ENCODE results near the gene ATL1.
"Not testable (repeated sequence)": the region's sequence is repeated elsewhere in the genome, so short reads cannot be mapped to it uniquely, and the experiment has no call there.

ATL1 gene

GRCh38 chr14:50529288-50530179 is 30.4 kb upstream of the ATL1 start:
- no peaks in the 10 kb centered on the region for H3K27me3 ChIP-seq (ENCODE audit: control insufficient read depth, insufficient read depth, low read length)
- H3K4me1 ChIP-seq (ENCODE audit: control insufficient read depth, insufficient read depth, low read length), result peaks cover 15% of the 10 kb centered on the region
- no peaks in the 10 kb centered on the region for H3K36me3 ChIP-seq (ENCODE audit: control insufficient read depth, insufficient read depth, low read length)
- no peaks in the 10 kb centered on the region for H3K9me3 ChIP-seq (ENCODE audit: control insufficient read depth, low read length)
- no peak overlapping the region for H3K9ac ChIP-seq (ENCODE audit: low read length)
- no peak overlapping the region for H3K4me3 ChIP-seq (ENCODE audit: low read length)

- Histone ChIP-seq H3K4me3 (ENCODE audit: low read length) (peak overlapping the region; percentile 68), H3K9me3 (ENCODE audit: control insufficient read depth, low read length) (no peaks in the 10 kb centered on the region), H3K4me1 (ENCODE audit: control insufficient read depth, insufficient read depth, low read length) (peaks cover 15% of the 10 kb centered on the region), H3K36me3 (ENCODE audit: control insufficient read depth, insufficient read depth, low read length) (no peaks in the 10 kb centered on the region), H3K9ac (ENCODE audit: low read length) (no peak overlapping the region), H3K27me3 (ENCODE audit: control insufficient read depth, insufficient read depth, low read length) (no peaks in the 10 kb centered on the region)
Measured at GRCh38 chr14:50530358-50530757, 29.6 kb upstream of the ATL1 start.

DNA sequence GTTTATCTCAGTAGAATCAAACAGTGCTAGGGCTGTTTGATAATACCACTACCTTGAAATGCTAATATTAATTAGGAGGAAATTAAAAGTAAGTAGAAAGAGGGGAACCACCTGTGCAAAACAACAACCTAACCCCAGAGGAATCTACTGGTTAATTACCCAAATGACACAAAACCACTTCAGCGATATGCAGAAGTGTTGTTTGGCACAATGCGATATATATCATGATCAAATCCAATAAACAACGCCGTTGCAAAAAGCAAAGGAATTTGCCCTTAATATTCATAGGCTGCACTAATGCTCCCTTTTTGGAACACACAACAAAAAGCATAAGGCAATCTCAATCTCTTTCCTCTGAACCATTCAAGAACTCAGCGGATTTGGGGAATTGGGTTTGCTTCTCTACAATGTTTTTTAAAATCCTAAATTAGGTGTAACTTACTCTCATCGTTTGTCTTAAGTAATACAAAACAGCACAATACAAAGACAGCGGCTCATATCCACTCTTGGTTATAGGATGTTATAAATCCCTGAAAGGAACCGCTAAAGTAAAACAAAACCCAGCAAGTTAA is 29.1 kb upstream of the ATL1 start:
- Histone ChIP-seq H3K36me3 (ENCODE audit: control insufficient read depth, insufficient read depth, low read length) (no peaks in the 10 kb centered on the region), H3K4me3 (ENCODE audit: low read length) (peak overlapping the region; percentile 68), H3K4me1 (ENCODE audit: control insufficient read depth, insufficient read depth, low read length) (peaks cover 15% of the 10 kb centered on the region), H3K9me3 (ENCODE audit: control insufficient read depth, low read length) (no peaks in the 10 kb centered on the region), H3K9ac (ENCODE audit: low read length) (peak overlapping the region; percentile 85), H3K27me3 (ENCODE audit: control insufficient read depth, insufficient read depth, low read length) (no peaks in the 10 kb centered on the region)

- Histone ChIP-seq H3K9ac (ENCODE audit: low read length) (peak overlapping the region; percentile 85), H3K4me1 (ENCODE audit: control insufficient read depth, insufficient read depth, low read length) (peaks cover 15% of the 10 kb centered on the region), H3K27me3 (ENCODE audit: control insufficient read depth, insufficient read depth, low read length) (no peaks in the 10 kb centered on the region), H3K9me3 (ENCODE audit: control insufficient read depth, low read length) (no peaks in the 10 kb centered on the region), H3K36me3 (ENCODE audit: control insufficient read depth, insufficient read depth, low read length) (no peaks in the 10 kb centered on the region), H3K4me3 (ENCODE audit: low read length) (peak overlapping the region; percentile 68)
Measured at GRCh38 chr14:50531595-50532501, 28.1 kb upstream of the ATL1 start.

DNA sequence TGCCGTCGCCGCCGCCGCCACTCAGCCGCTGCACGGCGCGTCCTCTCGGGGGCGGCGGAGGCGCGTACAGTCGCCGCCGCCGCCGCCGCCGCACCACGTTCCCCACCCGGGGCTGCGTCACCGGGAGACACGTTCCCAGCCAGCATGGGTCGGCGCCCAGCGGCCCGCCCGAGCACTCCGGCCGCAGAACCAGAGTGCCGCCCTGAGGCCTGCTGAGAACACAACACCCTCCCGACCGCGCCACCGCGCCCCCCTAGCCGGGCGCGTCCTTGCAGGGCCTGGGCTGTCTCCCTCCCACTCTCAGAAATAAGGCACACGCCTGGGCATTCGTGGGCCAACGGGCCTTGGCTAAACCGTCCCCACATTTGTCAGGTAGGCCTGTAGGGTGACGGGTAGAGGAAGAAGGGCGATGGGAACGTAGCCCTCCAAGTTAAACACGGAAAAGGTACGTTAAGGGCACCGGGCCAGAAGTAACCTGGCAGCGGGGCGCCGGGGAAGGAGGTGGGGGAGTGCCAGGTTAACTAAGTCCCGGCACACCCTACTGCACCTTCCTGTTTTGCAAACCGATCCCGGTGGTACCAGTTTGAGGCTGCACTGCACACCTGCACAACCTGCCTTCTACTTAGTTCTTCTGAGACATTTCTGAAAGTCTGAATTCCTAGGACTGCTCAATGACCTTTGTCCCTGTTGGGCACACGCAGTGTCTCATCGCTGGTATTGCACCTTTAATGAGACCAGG is 27.3 kb upstream of the ATL1 start, which contains the start of gene MAP4K5:
TSS of gene MAP4K5 (minus strand) at position 68 of the 739 bp plus-strand sequence. CDS start 520 bp downstream, outside the sequence.
- Histone ChIP-seq H3K36me3 (ENCODE audit: control insufficient read depth, insufficient read depth, low read length) (no peaks in the 10 kb centered on the region), H3K27me3 (ENCODE audit: control insufficient read depth, insufficient read depth, low read length) (no peaks in the 10 kb centered on the region), H3K4me1 (ENCODE audit: control insufficient read depth, insufficient read depth, low read length) (peaks cover 15% of the 10 kb centered on the region), H3K9ac (ENCODE audit: low read length) (peak within 1 kb of the TSS; percentile 85), H3K9me3 (ENCODE audit: control insufficient read depth, low read length) (no peaks in the 10 kb centered on the region), H3K4me3 (ENCODE audit: low read length) (peak within 1 kb of the TSS; percentile 68)

DNA sequence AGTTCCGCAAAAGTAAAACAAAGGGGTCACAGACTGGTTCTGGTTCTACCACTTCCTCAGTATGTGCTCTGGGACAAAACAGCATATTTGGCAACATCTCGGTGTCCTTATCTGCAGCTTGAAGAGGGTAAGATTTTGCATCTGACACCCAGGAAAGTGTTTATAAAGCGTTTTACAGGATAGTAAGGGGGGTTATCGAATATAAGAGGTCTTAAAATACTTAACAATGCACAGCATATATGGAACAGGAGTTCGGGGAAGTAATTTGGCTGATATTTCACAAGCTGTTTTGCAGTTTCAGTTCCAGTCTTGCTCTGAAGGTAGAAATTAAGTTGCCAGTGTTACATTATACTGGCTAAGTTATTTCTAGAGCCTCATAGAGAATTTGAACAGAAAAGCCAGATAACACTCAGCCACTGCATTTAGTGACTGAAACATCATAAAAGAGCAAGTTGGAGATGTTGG is 26.7 kb upstream of the ATL1 start:
- Histone ChIP-seq H3K4me3 (ENCODE audit: low read length) (peak overlapping the region; percentile 68), H3K27me3 (ENCODE audit: control insufficient read depth, insufficient read depth, low read length) (no peaks in the 10 kb centered on the region), H3K36me3 (ENCODE audit: control insufficient read depth, insufficient read depth, low read length) (no peaks in the 10 kb centered on the region), H3K9me3 (ENCODE audit: control insufficient read depth, low read length) (no peaks in the 10 kb centered on the region), H3K4me1 (ENCODE audit: control insufficient read depth, insufficient read depth, low read length) (peaks cover 15% of the 10 kb centered on the region), H3K9ac (ENCODE audit: low read length) (peak overlapping the region; percentile 85)

DNA sequence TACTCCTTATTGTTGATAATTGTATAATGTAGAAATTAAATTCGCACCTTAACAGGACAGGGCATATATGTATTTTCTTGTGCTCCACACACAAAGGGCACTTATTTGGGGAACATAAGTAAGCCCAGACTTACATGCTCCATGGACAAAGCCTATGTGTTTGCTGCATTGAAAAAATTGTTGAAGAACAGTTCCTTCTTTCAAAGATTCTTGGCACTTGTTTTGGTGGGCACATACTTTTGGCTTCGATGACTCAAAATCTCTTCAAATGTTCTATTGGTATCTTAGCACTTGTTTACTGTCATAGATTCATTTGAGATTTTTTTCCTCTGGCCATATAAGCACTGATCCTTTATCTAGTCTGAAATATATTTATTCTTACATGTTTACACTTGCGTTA is 26.1 kb upstream of the ATL1 start:
- Histone ChIP-seq H3K4me1 (ENCODE audit: control insufficient read depth, insufficient read depth, low read length) (peaks cover 15% of the 10 kb centered on the region), H3K27me3 (ENCODE audit: control insufficient read depth, insufficient read depth, low read length) (no peaks in the 10 kb centered on the region), H3K9ac (ENCODE audit: low read length) (no peak overlapping the region), H3K4me3 (ENCODE audit: low read length) (no peak overlapping the region), H3K9me3 (ENCODE audit: control insufficient read depth, low read length) (no peaks in the 10 kb centered on the region), H3K36me3 (ENCODE audit: control insufficient read depth, insufficient read depth, low read length) (no peaks in the 10 kb centered on the region)

- H3K36me3 ChIP-seq (ENCODE audit: control insufficient read depth, insufficient read depth, low read length), result no peaks in the 10 kb centered on the region
- H3K27me3 ChIP-seq (ENCODE audit: control insufficient read depth, insufficient read depth, low read length), result no peaks in the 10 kb centered on the region
- H3K9me3 ChIP-seq (ENCODE audit: control insufficient read depth, low read length), result no peaks in the 10 kb centered on the region
- peaks cover 11% of the 10 kb centered on the region for H3K4me1 ChIP-seq (ENCODE audit: control insufficient read depth, insufficient read depth, low read length)
- H3K9ac ChIP-seq (ENCODE audit: low read length), result no peak overlapping the region
- H3K4me3 ChIP-seq (ENCODE audit: low read length), result no peak overlapping the region
Measured at GRCh38 chr14:50534416-50534815, 25.5 kb upstream of the ATL1 start.

DNA sequence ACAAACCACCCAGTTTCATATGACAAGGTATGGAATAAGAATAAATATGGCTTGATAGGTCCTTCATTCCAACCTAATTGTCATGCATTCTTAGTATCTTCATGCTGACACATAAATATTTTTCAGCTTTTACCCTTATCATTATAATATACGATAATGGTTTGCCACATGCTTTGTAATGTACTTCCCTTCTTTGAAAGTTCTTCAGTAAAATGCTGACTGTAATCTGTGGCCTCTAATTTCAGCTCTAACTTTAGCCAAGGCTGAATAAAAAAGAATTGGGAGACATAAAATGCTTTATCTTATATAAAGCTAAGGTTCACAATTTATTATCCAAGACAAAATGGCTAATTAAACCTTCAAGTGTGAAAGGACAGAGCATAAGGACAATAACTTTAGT is 24.9 kb upstream of the ATL1 start:
- H3K4me3 ChIP-seq (ENCODE audit: low read length), result no peak overlapping the region
- H3K36me3 ChIP-seq (ENCODE audit: control insufficient read depth, insufficient read depth, low read length), result no peaks in the 10 kb centered on the region
- H3K9ac ChIP-seq (ENCODE audit: low read length), result no peak overlapping the region
- no peaks in the 10 kb centered on the region for H3K27me3 ChIP-seq (ENCODE audit: control insufficient read depth, insufficient read depth, low read length)
- H3K4me1 ChIP-seq (ENCODE audit: control insufficient read depth, insufficient read depth, low read length), result peaks cover 6% of the 10 kb centered on the region
- no peaks in the 10 kb centered on the region for H3K9me3 ChIP-seq (ENCODE audit: control insufficient read depth, low read length)

DNA sequence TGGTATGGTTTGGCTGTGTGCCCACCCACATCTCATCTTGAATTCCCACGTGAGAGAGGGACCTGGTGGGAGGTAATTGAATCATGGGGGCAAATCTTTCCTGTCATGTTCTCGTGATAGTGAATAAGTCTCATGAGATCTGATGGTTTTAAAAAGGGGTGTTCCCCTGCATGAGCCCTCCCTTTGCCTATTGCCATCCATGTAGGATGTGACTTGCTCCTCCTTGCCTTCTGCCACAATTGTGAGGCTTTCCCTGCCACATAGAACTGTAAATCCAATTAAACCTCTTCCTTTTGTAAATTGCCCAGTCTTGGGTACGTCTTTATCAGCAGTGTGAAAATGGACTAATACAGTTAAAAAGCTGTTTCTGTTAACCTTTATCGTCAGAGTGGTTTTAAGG is 21.9 kb upstream of the ATL1 start:
- H3K36me3 ChIP-seq (ENCODE audit: control insufficient read depth, insufficient read depth, low read length); H3K4me1 ChIP-seq (ENCODE audit: control insufficient read depth, insufficient read depth, low read length); H3K27me3 ChIP-seq (ENCODE audit: control insufficient read depth, insufficient read depth, low read length); H3K9ac ChIP-seq (ENCODE audit: low read length); H3K4me3 ChIP-seq (ENCODE audit: low read length); H3K9me3 ChIP-seq (ENCODE audit: control insufficient read depth, low read length): not testable (repeated sequence)

- H3K4me3 ChIP-seq (ENCODE audit: low read length), result no peak overlapping the region
- no peak overlapping the region for H3K9ac ChIP-seq (ENCODE audit: low read length)
- no peaks in the 10 kb centered on the region for H3K9me3 ChIP-seq (ENCODE audit: control insufficient read depth, low read length)
- no peaks in the 10 kb centered on the region for H3K27me3 ChIP-seq (ENCODE audit: control insufficient read depth, insufficient read depth, low read length)
- no peaks in the 10 kb centered on the region for H3K4me1 ChIP-seq (ENCODE audit: control insufficient read depth, insufficient read depth, low read length)
- no peaks in the 10 kb centered on the region for H3K36me3 ChIP-seq (ENCODE audit: control insufficient read depth, insufficient read depth, low read length)
Measured at GRCh38 chr14:50539051-50539450, 20.9 kb upstream of the ATL1 start.
